Measurements from ENCODE around the gene RACK1.
A peak's percentile ranks its signal among the peaks of the same experiment; 100 is the strongest.
"Not testable (repeated sequence)": the region's sequence is repeated elsewhere in the genome, so short reads cannot be mapped to it uniquely, and the experiment has no call there.

RACK1 gene

DNA sequence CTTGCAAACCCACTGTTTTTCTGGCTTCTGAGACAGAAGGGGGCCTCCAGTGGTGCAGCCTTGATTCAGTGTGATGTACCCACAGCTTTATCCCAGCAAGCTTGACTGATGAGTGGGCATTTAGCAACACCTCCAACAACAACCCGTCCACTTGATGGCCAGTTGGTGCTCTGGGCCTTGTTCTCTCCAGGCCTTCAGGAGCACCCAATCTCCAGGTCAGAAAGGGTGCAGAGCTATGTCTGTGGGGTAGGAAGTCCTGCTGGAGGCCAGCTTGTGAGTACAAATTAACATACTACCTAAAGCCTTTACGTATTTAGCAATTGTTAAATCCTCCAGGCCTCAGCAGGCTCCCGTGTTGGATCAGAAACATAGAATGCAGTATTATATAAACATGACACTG is 27.4 kb upstream of the RACK1 start:
- Histone ChIP-seq H3K27ac (ENCODE audit: low read length, poor library complexity, severe bottlenecking) (no peak overlapping the region), H3K9me3 (ENCODE audit: control insufficient read depth, low read length) (no peaks in the 10 kb centered on the region), H2BK5ac (ENCODE audit: low read depth, low read length, poor library complexity, severe bottlenecking) (no peak overlapping the region), H2BK120ac (ENCODE audit: low read depth, low read length) (no peak overlapping the region), H4K8ac (ENCODE audit: low read length) (no peak overlapping the region), H2BK12ac (ENCODE audit: low read length in 2 of 2) (no peak overlapping the region), H3K4ac (ENCODE audit: low read depth in 1 of 2, low read length in 2 of 2) (no peak overlapping the region), H3K36me3 (ENCODE audit: control insufficient read depth in 1 of 2, insufficient read depth in 2 of 2, low read depth in 1 of 2, low read length in 2 of 2) (no peaks in the 10 kb centered on the region), H2AK5ac (ENCODE audit: low read length, severe bottlenecking) (no peak overlapping the region), H3K4me1 (ENCODE audit: control insufficient read depth, insufficient read depth, low read depth, low read length) (peaks cover 5% of the 10 kb centered on the region), H3K4me3 (ENCODE audit: insufficient read depth in 1 of 2, low read depth in 1 of 2, low read length in 2 of 2) (no peak overlapping the region), H3K4me2 (ENCODE audit: low read length, poor library complexity, severe bottlenecking) (no peak overlapping the region), H2AFZ (ENCODE audit: low read depth, low read length) (no peak overlapping the region), H4K91ac (ENCODE audit: low read length) (no peak overlapping the region), H2BK15ac (ENCODE audit: low read depth, poor library complexity, severe bottlenecking) (no peak overlapping the region), H3K14ac (ENCODE audit: low read length in 2 of 2) (no peak overlapping the region), H3K27me3 (ENCODE audit: control insufficient read depth in 1 of 2, insufficient read depth in 1 of 2, low read length in 2 of 2) (no peaks in the 10 kb centered on the region), H3K18ac (ENCODE audit: low read depth in 1 of 2, low read length in 2 of 2) (no peak overlapping the region), H3K79me1 (replicated peaks; ENCODE audit: low read length, poor library complexity, severe bottlenecking) (no peaks in the 10 kb centered on the region), H3K23ac (ENCODE audit: low read length in 2 of 2) (no peak overlapping the region), H3K9ac (ENCODE audit: low read length) (no peak overlapping the region)
- WGBS: 92% methylated on average over 2 of the region's 3 CpGs
- DNase-seq: no peak

- Histone ChIP-seq H2AK5ac (ENCODE audit: low read length, severe bottlenecking) (peak overlapping the region; percentile 76), H3K36me3 (ENCODE audit: control insufficient read depth in 1 of 2, insufficient read depth in 2 of 2, low read depth in 1 of 2, low read length in 2 of 2) (peaks cover 9 to 14% of the 10 kb centered on the region in 2 experiments), H3K27ac (ENCODE audit: low read length, poor library complexity, severe bottlenecking) (peak overlapping the region; percentile 24), H2BK5ac (ENCODE audit: low read depth, low read length, poor library complexity, severe bottlenecking) (peak overlapping the region; percentile 2), H3K79me1 (replicated peaks; ENCODE audit: low read length, poor library complexity, severe bottlenecking) (peaks cover 12% of the 10 kb centered on the region)
- H2BK12ac ChIP-seq (ENCODE audit: low read length in 2 of 2); DNase-seq; H3K4me1 ChIP-seq (ENCODE audit: control insufficient read depth, insufficient read depth, low read depth, low read length); H3K27me3 ChIP-seq (ENCODE audit: control insufficient read depth in 1 of 2, insufficient read depth in 1 of 2, low read length in 2 of 2); H3K23ac ChIP-seq (ENCODE audit: low read length in 2 of 2); H3K9me3 ChIP-seq (ENCODE audit: control insufficient read depth, low read length); H2BK120ac ChIP-seq (ENCODE audit: low read depth, low read length); H3K4ac ChIP-seq (ENCODE audit: low read depth in 1 of 2, low read length in 2 of 2); H2BK15ac ChIP-seq (ENCODE audit: low read depth, poor library complexity, severe bottlenecking); H4K91ac ChIP-seq (ENCODE audit: low read length); H2AFZ ChIP-seq (ENCODE audit: low read depth, low read length); H3K18ac ChIP-seq (ENCODE audit: low read depth in 1 of 2, low read length in 2 of 2); H3K9ac ChIP-seq (ENCODE audit: low read length); H3K14ac ChIP-seq (ENCODE audit: low read length in 2 of 2); H4K8ac ChIP-seq (ENCODE audit: low read length); H3K4me3 ChIP-seq (ENCODE audit: insufficient read depth in 1 of 2, low read depth in 1 of 2, low read length in 2 of 2); H3K4me2 ChIP-seq (ENCODE audit: low read length, poor library complexity, severe bottlenecking): not testable (repeated sequence)
- 85% methylated on average over 10 of the region's 12 CpGs for WGBS
Measured at GRCh38 chr5:181267907-181268306, 24.2 kb upstream of the RACK1 start.

DNA sequence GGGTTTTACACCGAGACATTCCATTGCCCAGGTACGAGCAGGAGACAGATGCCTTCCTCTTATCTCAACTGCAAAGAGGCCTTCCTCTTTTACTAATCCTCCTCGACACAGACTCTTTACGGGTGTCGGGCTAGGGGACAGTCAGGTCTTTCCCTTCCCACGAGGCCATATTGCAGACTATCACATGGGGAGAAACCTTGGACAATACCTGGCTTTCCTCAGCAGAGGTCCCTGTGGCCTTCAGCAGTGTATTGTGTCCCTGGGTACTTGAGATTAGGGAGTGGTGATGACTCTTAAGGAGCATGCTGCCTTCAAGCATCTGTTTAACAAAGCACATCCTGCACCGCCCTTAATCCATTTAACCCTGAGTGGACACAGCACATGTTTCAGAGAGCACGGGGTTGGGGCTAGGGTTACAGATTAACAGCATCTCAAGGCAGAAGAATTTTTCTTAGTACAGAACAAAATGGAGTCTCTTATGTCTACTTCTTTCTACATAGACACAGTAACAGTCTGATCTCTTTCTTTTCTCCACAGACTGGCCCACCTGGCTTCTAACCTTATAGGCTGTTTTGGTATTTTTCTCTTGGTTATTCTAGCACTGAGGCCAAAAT is 23.7 kb upstream of the RACK1 start:
- H4K8ac ChIP-seq (ENCODE audit: low read length); H4K91ac ChIP-seq (ENCODE audit: low read length); H2AK5ac ChIP-seq (ENCODE audit: low read length, severe bottlenecking); H3K4me2 ChIP-seq (ENCODE audit: low read length, poor library complexity, severe bottlenecking); H2BK120ac ChIP-seq (ENCODE audit: low read depth, low read length); H3K23ac ChIP-seq (ENCODE audit: low read length in 2 of 2); H3K27me3 ChIP-seq (ENCODE audit: control insufficient read depth in 1 of 2, insufficient read depth in 1 of 2, low read length in 2 of 2); H3K9me3 ChIP-seq (ENCODE audit: control insufficient read depth, low read length); H3K14ac ChIP-seq (ENCODE audit: low read length in 2 of 2); DNase-seq; H2BK15ac ChIP-seq (ENCODE audit: low read depth, poor library complexity, severe bottlenecking); H3K4ac ChIP-seq (ENCODE audit: low read depth in 1 of 2, low read length in 2 of 2); H3K4me3 ChIP-seq (ENCODE audit: insufficient read depth in 1 of 2, low read depth in 1 of 2, low read length in 2 of 2); H3K9ac ChIP-seq (ENCODE audit: low read length); H3K4me1 ChIP-seq (ENCODE audit: control insufficient read depth, insufficient read depth, low read depth, low read length); H3K18ac ChIP-seq (ENCODE audit: low read depth in 1 of 2, low read length in 2 of 2); H2BK5ac ChIP-seq (ENCODE audit: low read depth, low read length, poor library complexity, severe bottlenecking); H2AFZ ChIP-seq (ENCODE audit: low read depth, low read length); H2BK12ac ChIP-seq (ENCODE audit: low read length in 2 of 2): not testable (repeated sequence)
- whole genome bisulfite sequencing: 42% methylated on average over 3 of the region's 8 CpGs
- Histone ChIP-seq H3K79me1 (replicated peaks; ENCODE audit: low read length, poor library complexity, severe bottlenecking) (peaks cover 16% of the 10 kb centered on the region), H3K36me3 (ENCODE audit: control insufficient read depth in 1 of 2, insufficient read depth in 2 of 2, low read depth in 1 of 2, low read length in 2 of 2) (peaks cover 9 to 14% of the 10 kb centered on the region in 2 experiments), H3K27ac (ENCODE audit: low read length, poor library complexity, severe bottlenecking) (peak overlapping the region; percentile 24)

DNA sequence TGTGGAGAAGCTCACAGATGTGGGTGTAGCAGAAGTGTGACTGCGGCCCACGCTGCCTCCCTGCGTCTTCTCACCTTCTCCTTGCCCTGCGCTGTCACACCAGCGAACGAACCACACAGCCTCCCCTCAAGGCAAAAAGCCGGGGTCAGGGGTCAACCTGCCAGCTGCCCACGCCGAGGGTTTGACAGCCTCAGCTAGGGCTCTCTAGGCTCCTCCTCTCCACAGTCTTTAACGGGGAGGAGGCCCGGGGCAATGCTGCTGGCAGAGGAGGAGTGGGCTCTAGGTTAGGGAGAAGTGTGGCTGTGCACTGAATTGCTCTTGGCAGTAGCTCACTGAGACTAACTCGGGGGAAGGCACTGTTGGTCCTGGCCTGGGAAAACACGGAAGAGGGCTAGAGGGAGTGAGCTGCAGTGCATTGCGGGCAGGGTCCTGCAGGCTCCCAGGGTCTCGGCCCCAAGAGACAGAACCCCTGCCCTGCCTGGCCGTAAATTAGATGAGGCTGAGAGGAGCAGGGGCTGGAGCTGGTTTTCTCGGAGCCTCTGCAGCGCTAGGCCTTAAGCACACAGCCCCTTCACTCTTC is 21.5 kb upstream of the RACK1 start:
- H3K4me2 ChIP-seq (ENCODE audit: low read length, poor library complexity, severe bottlenecking): no peak overlapping the region
- no peak overlapping the region for H3K18ac ChIP-seq (ENCODE audit: low read depth in 1 of 2, low read length in 2 of 2)
- peak overlapping the region in 1 of 2 experiments; percentile 63 for H3K14ac ChIP-seq (ENCODE audit: low read length in 2 of 2)
- peak overlapping the region in 1 of 2 experiments; percentile 62 for H3K23ac ChIP-seq (ENCODE audit: low read length in 2 of 2)
- H3K4ac ChIP-seq (ENCODE audit: low read depth in 1 of 2, low read length in 2 of 2): peak overlapping the region; percentile 33 to 54
- no peak overlapping the region for H2BK5ac ChIP-seq (ENCODE audit: low read depth, low read length, poor library complexity, severe bottlenecking)
- no peak overlapping the region for H2BK15ac ChIP-seq (ENCODE audit: low read depth, poor library complexity, severe bottlenecking)
- 58% methylated on average over 17 of the region's 18 CpGs for WGBS
- H4K91ac ChIP-seq (ENCODE audit: low read length): no peak overlapping the region
- H3K4me3 ChIP-seq (ENCODE audit: insufficient read depth in 1 of 2, low read depth in 1 of 2, low read length in 2 of 2): no peak overlapping the region
- peaks cover 16% of the 10 kb centered on the region for H3K79me1 ChIP-seq (replicated peaks; ENCODE audit: low read length, poor library complexity, severe bottlenecking)
- no peak overlapping the region for H2AFZ ChIP-seq (ENCODE audit: low read depth, low read length)
- H3K36me3 ChIP-seq (ENCODE audit: control insufficient read depth in 1 of 2, insufficient read depth in 2 of 2, low read depth in 1 of 2, low read length in 2 of 2): peaks cover 9 to 14% of the 10 kb centered on the region in 2 experiments
- no peak overlapping the region for H2BK12ac ChIP-seq (ENCODE audit: low read length in 2 of 2)
- no peak overlapping the region for H3K9ac ChIP-seq (ENCODE audit: low read length)
- H3K9me3 ChIP-seq (ENCODE audit: control insufficient read depth, low read length): no peaks in the 10 kb centered on the region
- peak overlapping the region; percentile 87 for H4K8ac ChIP-seq (ENCODE audit: low read length)
- H3K27ac ChIP-seq (ENCODE audit: low read length, poor library complexity, severe bottlenecking): no peak overlapping the region
- DNase-seq: no peak
- H3K4me1 ChIP-seq (ENCODE audit: control insufficient read depth, insufficient read depth, low read depth, low read length): peaks cover 4% of the 10 kb centered on the region
- peak overlapping the region; percentile 79 for H2AK5ac ChIP-seq (ENCODE audit: low read length, severe bottlenecking)
- no peaks in the 10 kb centered on the region for H3K27me3 ChIP-seq (ENCODE audit: control insufficient read depth in 1 of 2, insufficient read depth in 1 of 2, low read length in 2 of 2)
- H2BK120ac ChIP-seq (ENCODE audit: low read depth, low read length): no peak overlapping the region

All from mesenchymal stem cell (in vitro differentiated cells and primary cell).